GM21360 (cell line): ENCODE results near the gene IL10RB.
"Not testable (repeated sequence)": the region's sequence is repeated elsewhere in the genome, so short reads cannot be mapped to it uniquely, and the experiment has no call there.

Experiments used
- ATAC-seq: cut with Tn5 transposase; IDR thresholded peaks from one replicate; pipeline ENCODE4 v1.9.1; 2021; ENCODE audit warnings: mild to moderate bottlenecking, moderate library complexity; ENCODE audit not compliant: unreplicated experiment

Gene IL10RB

GRCh38 chr21:33239559-33240127 lies 26.5 kb upstream of the IL10RB start:
- not testable (repeated sequence) for ATAC-seq

- no peak for ATAC-seq
Observed at GRCh38 chr21:33240404-33240803, 25.8 kb upstream of the IL10RB start.

- ATAC-seq: no peak
Observed at GRCh38 chr21:33241846-33242245, 24.3 kb upstream of the IL10RB start.

- not testable (repeated sequence) for ATAC-seq
Observed at GRCh38 chr21:33242846-33243245, 23.3 kb upstream of the IL10RB start.

GRCh38 chr21:33244082-33244778 lies 21.9 kb upstream of the IL10RB start:
- ATAC-seq: no peak

- ATAC-seq: no peak
Observed at GRCh38 chr21:33244779-33245105, 21.4 kb upstream of the IL10RB start.

GRCh38 chr21:33245289-33245918 lies 20.8 kb upstream of the IL10RB start:
- no peak for ATAC-seq

- no peak for ATAC-seq
Observed at GRCh38 chr21:33246506-33246905, 19.7 kb upstream of the IL10RB start.

GRCh38 chr21:33246963-33247362 lies 19.2 kb upstream of the IL10RB start:
- ATAC-seq: no peak

GRCh38 chr21:33247599-33247998 lies 18.6 kb upstream of the IL10RB start:
- ATAC-seq: no peak

- no peak for ATAC-seq
Observed at GRCh38 chr21:33249331-33250002, 16.7 kb upstream of the IL10RB start.

- no peak for ATAC-seq
Observed at GRCh38 chr21:33251119-33251518, 15.0 kb upstream of the IL10RB start.

GRCh38 chr21:33253382-33253781 lies 12.8 kb upstream of the IL10RB start:
- not testable (repeated sequence) for ATAC-seq

- no peak for ATAC-seq
Observed at GRCh38 chr21:33254766-33255165, 11.4 kb upstream of the IL10RB start.

- no peak for ATAC-seq
Observed at GRCh38 chr21:33255404-33255803, 10.8 kb upstream of the IL10RB start.

- no peak for ATAC-seq
Observed at GRCh38 chr21:33256019-33256418, 10.1 kb upstream of the IL10RB start.

- ATAC-seq: no peak
Observed at GRCh38 chr21:33257094-33257803, 8.9 kb upstream of the IL10RB start.

- ATAC-seq: no peak
Observed at GRCh38 chr21:33258475-33258874, 7.7 kb upstream of the IL10RB start.

GRCh38 chr21:33259428-33259827 lies 6.7 kb upstream of the IL10RB start:
- ATAC-seq: no peak

GRCh38 chr21:33259995-33260394 lies 6.2 kb upstream of the IL10RB start:
- ATAC-seq: no peak

- ATAC-seq: no peak
Observed at GRCh38 chr21:33261635-33262034, 4.5 kb upstream of the IL10RB start.
